HUES6 (cell line): ENCODE measurements around the gene NTN5.
"Not testable (repeated sequence)": the region's sequence is repeated elsewhere in the genome, so short reads cannot be mapped to it uniquely, and the experiment has no call there.

ENCODE experiments used
- H3K27ac ChIP-seq: 2 replicates; pipeline ENCODE4 v1.7.0; 2013; ENCODE audit warnings: low read depth, mild to moderate bottlenecking, low read length, inconsistent platforms
- H3K27me3 ChIP-seq: 2 replicates; pipeline ENCODE4 v1.6.1; 2013; ENCODE audit warnings: low read length; ENCODE audit not compliant: control insufficient read depth, insufficient read depth
- H3K36me3 ChIP-seq: 2 replicates; pipeline ENCODE4 v1.6.1; 2013; ENCODE audit warnings: low read length; ENCODE audit not compliant: control insufficient read depth, insufficient read depth
- H3K4me1 ChIP-seq: 2 replicates; pipeline ENCODE4 v1.6.1; 2013; ENCODE audit warnings: low read length; ENCODE audit not compliant: control insufficient read depth, insufficient read depth
- H3K4me3 ChIP-seq: 2 replicates; pipeline ENCODE4 v1.5.1; 2013; ENCODE audit warnings: low read depth, low read length
- H3K9ac ChIP-seq: one replicate; pipeline ENCODE4 v1.6.1; 2013; ENCODE audit warnings: mild to moderate bottlenecking, low read length
- H3K9me3 ChIP-seq: 2 replicates; pipeline ENCODE4 v1.6.1; 2013; ENCODE audit warnings: low read depth, low read length; ENCODE audit not compliant: control insufficient read depth, insufficient read depth

Gene NTN5

GRCh38 chr19:48672994-48673393 lies at the start of gene NTN5:
Gene NTN5 (minus strand): TSS chr19:48673017. CDS start chr19:48670986, 2,031 bp downstream.
- no peak within 1 kb of the TSS for H3K9ac ChIP-seq
- H3K9me3 ChIP-seq: 0 out of 2 replicates have a peak, but pooled peaks cover 3% of the 10 kb centered on the region
- H3K27ac ChIP-seq: no peak within 1 kb of the TSS
- peaks cover 32% of the 10 kb centered on the region for H3K4me1 ChIP-seq
- no peaks in the 10 kb centered on the region for H3K36me3 ChIP-seq
- H3K4me3 ChIP-seq: peak within 1 kb of the TSS; percentile 28
- peaks cover 21% of the 10 kb centered on the region for H3K27me3 ChIP-seq

- Histone ChIP-seq H3K4me1 (peaks cover 22% of the 10 kb centered on the region), H3K27me3 (no peaks in the 10 kb centered on the region), H3K9me3 (no peaks in the 10 kb centered on the region), H3K27ac (no peak overlapping the region), H3K4me3 (no peak overlapping the region), H3K36me3 (no peaks in the 10 kb centered on the region), H3K9ac (no peak overlapping the region)
These were observed 49.4 kb upstream of the NTN5 start for GRCh38 chr19:48722196-48722708.

GRCh38 chr19:48720613-48721296 lies 47.9 kb upstream of the NTN5 start:
- peaks cover 31% of the 10 kb centered on the region for H3K4me1 ChIP-seq
- H3K4me3 ChIP-seq: peak overlapping the region; percentile 75
- peak overlapping the region; percentile 67 for H3K9ac ChIP-seq
- H3K27me3 ChIP-seq: no peaks in the 10 kb centered on the region
- no peaks in the 10 kb centered on the region for H3K36me3 ChIP-seq
- no peaks in the 10 kb centered on the region for H3K9me3 ChIP-seq
- no peak overlapping the region for H3K27ac ChIP-seq

- Histone ChIP-seq H3K4me3 (peak overlapping the region; percentile 75), H3K9me3 (no peaks in the 10 kb centered on the region), H3K4me1 (peaks cover 36% of the 10 kb centered on the region), H3K36me3 (no peaks in the 10 kb centered on the region), H3K27ac (no peak overlapping the region), H3K27me3 (no peaks in the 10 kb centered on the region), H3K9ac (no peak overlapping the region)
These were observed 47.4 kb upstream of the NTN5 start for GRCh38 chr19:48720251-48720612.

GRCh38 chr19:48719263-48720171 lies 46.7 kb upstream of the NTN5 start, which contains the start of gene MAMSTR:
Gene MAMSTR (minus strand): TSS chr19:48719725. CDS start chr19:48719031, 694 bp downstream.
- peak within 1 kb of the TSS; percentile 10 for H3K9ac ChIP-seq
- no peak within 1 kb of the TSS for H3K27ac ChIP-seq
- no peaks in the 10 kb centered on the region for H3K9me3 ChIP-seq

GRCh38 chr19:48718711-48719231 lies 46.0 kb upstream of the NTN5 start:
- peaks cover 42% of the 10 kb centered on the region for H3K4me1 ChIP-seq
- no peaks in the 10 kb centered on the region for H3K36me3 ChIP-seq
- H3K27ac ChIP-seq: no peak overlapping the region
- H3K9me3 ChIP-seq: no peaks in the 10 kb centered on the region
- no peaks in the 10 kb centered on the region for H3K27me3 ChIP-seq
- peak overlapping the region; percentile 10 for H3K9ac ChIP-seq
- H3K4me3 ChIP-seq: peak overlapping the region; percentile 75

More at GRCh38 chr19:48719263-48720171, 46.7 kb upstream of the NTN5 start, which contains the start of gene MAMSTR:
- peak within 1 kb of the TSS; percentile 75 for H3K4me3 ChIP-seq
- peaks cover 41% of the 10 kb centered on the region for H3K4me1 ChIP-seq
- no peaks in the 10 kb centered on the region for H3K36me3 ChIP-seq
- no peaks in the 10 kb centered on the region for H3K27me3 ChIP-seq

- not testable (repeated sequence) for H3K27ac ChIP-seq, H3K4me3 ChIP-seq, H3K27me3 ChIP-seq, H3K36me3 ChIP-seq, H3K9ac ChIP-seq, H3K9me3 ChIP-seq
- H3K4me1 ChIP-seq: peaks cover 42% of the 10 kb centered on the region
These were observed 45.3 kb upstream of the NTN5 start for GRCh38 chr19:48718106-48718505.

GRCh38 chr19:48716562-48717291 lies 43.9 kb upstream of the NTN5 start:
- peak overlapping the region; percentile 50 for H3K4me3 ChIP-seq

GRCh38 chr19:48715681-48716171 lies 42.9 kb upstream of the NTN5 start:
- no peak overlapping the region for H3K4me3 ChIP-seq
- H3K36me3 ChIP-seq: no peaks in the 10 kb centered on the region
- no peak overlapping the region for H3K9ac ChIP-seq
- H3K27me3 ChIP-seq: no peaks in the 10 kb centered on the region
- peaks cover 3% of the 10 kb centered on the region for H3K9me3 ChIP-seq
- H3K4me1 ChIP-seq: peaks cover 45% of the 10 kb centered on the region
- no peak overlapping the region for H3K27ac ChIP-seq

More at GRCh38 chr19:48716562-48717291, 43.9 kb upstream of the NTN5 start:
- Histone ChIP-seq H3K36me3 (no peaks in the 10 kb centered on the region), H3K9me3 (no peaks in the 10 kb centered on the region), H3K4me1 (peaks cover 45% of the 10 kb centered on the region), H3K27me3 (no peaks in the 10 kb centered on the region), H3K9ac (no peak overlapping the region), H3K27ac (no peak overlapping the region)
